Measurements from ENCODE around the gene NPAS3.

DNA sequence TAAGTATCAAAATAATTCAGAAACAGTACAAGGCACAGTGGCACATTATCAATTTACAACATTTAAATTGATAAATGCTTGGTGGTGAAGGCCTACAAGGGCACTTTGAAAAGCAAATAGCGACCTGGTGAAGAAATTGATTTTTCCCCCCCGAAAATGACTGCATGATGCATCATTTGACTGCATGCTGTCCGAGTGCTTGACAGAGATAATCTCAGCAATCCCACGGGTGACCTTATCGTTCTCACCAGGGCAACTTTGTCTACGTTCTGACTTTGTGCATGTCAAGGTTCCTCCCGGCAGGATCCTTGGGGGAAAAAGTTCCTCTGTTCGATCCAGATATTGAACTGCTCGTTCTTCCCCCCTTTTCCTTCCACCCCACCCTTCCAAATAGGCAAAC is 627.4 kb downstream of the NPAS3 start:
- TF ChIP-seq CTCF (IDR thresholded peaks at IDR 0.05 in 2 of 3, conservative IDR thresholded peaks at IDR 0.05 in 1 of 3; ENCODE audit: borderline replicate concordance in 1 of 3, insufficient read depth in 1 of 3, low read depth in 2 of 3, low read length in 2 of 3): no peak
- TF ChIP-seq EGR1 (IDR thresholded peaks at IDR 0.05; ENCODE audit: low read depth): no peak
- TF ChIP-seq EZH2phosphoT487 (IDR thresholded peaks at IDR 0.05; ENCODE audit: borderline replicate concordance): no peak
- no peak for TF ChIP-seq RAD21 (IDR thresholded peaks at IDR 0.05; ENCODE audit: low read depth)
- TF ChIP-seq EZH2 (IDR thresholded peaks at IDR 0.05): no peak
- TF ChIP-seq YY1 (IDR thresholded peaks at IDR 0.05; ENCODE audit: extremely low read depth, insufficient replicate concordance, low read depth, low read length): no peak
- TF ChIP-seq POLR2A (IDR thresholded peaks at IDR 0.05; ENCODE audit: borderline replicate concordance, extremely low read depth, insufficient read depth, insufficient read length): no peak
- TF ChIP-seq POLR2AphosphoS5 (IDR thresholded peaks at IDR 0.05; ENCODE audit: low read depth, low read length): no peak
- no peak for TF ChIP-seq SIN3A (IDR thresholded peaks at IDR 0.05; ENCODE audit: low read depth)
- no peak for TF ChIP-seq JUND (IDR thresholded peaks at IDR 0.05)
- TF ChIP-seq FOSL1 (IDR thresholded peaks at IDR 0.05; ENCODE audit: low read depth): no peak
